Measurements from ENCODE around the gene COL26A1.

- TF ChIP-seq POLR2A (IDR thresholded peaks at IDR 0.05) (no peak), CTCF (IDR thresholded peaks at IDR 0.05) (no peak), POLR2AphosphoS5 (IDR thresholded peaks at IDR 0.05) (no peak), EP300 (IDR thresholded peaks at IDR 0.05) (no peak)
Observed at GRCh38 chr7:101496017-101496416, 133.3 kb downstream of the COL26A1 start.
